ENCODE results near the gene BPIFB4.

BPIFB4 gene

DNA sequence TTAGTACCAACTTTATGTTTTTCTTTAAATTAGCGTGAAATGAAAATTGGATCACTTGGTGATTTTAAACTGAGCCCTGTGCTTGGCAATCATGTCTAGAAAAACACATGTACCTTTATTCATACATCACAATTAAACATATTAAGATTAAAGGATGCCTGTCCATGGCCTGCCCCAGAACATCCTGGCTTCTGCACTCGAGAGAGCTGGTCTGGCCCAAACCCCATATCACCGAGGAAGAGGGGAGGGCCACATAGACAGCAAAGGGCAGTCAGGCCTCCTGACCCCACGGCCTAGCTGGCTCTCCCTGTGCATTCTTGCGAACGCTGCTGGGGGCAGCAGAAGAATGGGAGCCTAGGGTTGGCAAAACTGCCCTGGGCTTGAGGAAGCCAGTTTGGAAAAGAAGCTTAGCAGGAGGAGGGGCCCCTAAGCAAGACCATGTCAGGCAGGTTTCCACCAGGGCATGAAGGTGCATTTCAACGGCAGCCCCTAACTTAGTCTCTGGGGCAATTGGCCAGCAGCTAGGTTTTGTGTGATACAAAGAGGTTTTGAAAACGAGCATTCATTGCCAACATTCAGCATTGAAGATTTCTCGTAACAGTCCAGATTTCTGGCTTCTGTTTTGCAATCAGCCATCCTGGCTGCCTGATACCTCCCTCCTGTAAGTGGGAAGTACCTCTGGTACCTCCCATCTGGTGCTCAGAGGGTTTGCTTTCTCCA is 17.2 kb upstream of the BPIFB4 start:
- DNase-seq, result no peak

DNA sequence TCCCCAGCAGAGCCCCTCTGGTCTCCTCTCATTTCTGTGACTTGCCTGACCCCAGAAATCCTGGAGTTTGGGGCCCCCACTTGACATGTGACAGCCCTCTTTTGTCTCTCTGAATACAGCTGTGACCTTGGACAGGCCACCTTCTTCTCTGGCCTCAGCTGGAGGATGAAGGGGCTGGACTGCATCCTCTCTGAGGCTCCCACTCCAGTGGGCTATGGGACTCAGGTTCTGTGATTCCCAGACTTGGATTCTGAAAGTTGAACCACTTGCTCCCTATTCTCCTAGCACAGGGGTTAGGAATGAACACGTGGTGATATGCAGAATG is 16.7 kb upstream of the BPIFB4 start:
- no peak for DNase-seq

DNA sequence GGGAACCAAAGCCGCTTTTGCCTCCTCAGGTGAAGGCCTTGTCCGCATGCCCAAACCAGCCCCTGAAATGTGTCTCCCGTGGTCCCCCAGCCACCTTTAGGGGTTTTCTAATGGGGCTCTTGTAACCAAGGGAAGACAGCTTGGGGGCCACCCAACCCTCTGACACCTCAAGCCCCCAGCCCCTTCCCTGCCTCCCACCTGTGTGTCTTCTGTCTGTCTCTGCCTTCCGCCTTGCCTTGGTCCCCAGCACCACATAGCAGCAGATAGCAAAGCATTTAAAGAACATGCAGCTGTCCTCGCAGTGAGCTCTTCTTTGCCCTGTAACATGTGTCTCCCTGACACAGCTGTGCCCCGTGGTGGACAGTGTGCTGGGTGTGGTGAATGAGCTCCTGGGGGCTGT is 16.2 kb upstream of the BPIFB4 start:
- DNase-seq, result no peak

DNA sequence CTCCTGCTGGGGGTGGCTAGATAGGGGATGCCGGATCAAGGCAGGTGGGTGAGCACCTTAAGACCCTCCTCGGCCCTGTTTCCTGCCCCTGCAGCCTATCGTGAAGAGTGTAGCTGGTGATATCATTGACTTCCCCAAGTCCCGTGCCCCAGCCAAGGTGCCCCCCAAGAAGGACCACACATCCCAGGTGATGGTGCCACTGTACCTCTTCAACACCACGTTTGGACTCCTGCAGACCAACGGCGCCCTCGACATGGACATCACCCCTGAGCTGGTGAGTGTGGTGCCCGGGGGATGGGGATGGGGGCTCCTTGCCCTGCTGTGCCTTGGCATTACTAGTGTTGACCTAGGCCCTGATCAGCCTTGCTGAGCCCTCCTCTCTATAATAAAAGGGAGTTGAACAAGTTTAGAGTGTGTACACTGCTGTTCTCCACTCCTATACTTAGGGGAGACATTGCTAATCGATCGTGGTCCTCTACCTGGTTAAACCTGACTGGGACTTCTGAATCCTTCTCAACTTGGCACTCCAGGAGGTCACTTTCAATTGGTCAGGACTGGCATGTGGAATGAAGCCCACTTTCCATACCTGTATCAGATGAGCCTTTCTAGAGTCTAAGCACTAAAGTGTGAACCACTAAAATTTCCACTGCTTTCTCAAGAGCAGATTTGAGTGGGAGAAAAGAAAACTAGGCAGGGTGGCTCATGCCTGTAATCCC is 14.7 kb upstream of the BPIFB4 start:
- DNase-seq, result no peak

DNA sequence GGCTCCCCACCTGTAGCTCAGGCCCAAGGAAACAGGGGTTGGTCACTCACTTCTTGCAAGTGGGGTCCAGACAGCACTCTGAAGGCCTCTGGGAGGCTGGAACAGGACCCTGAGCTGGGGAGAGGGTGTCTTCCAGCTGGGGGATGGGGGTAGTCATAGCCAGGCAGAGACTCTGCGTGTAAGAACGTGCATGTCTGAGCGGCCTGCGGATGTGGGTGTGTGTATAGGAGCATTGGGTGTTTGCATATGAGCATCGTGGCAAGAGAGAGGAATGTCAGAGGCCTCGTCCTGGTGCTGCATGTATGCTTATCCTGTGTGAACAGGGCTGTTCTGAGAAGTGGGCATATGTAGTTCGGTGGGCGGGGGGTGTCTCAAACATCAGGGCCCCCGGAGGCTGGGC is 13.7 kb upstream of the BPIFB4 start:
- DNase-seq, result no peak

DNA sequence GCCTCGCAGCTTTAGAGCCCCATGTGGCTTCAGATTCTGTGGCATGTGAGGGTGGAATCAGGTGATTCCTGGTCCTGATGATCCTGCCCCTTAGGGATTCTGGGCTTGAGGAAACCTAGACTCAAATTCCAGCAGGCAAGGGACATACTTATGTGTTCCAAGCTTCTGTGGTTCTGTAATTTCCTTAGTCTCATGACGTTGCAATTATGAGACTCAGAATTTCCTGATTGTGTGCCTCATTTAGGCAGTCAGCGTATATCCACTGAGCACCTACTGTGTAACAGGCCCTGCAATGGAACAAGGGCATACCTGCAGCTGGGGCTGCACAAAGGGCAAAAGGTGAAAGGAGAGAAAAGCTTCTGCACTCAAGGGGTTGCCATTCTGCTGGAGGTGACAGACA is 11.6 kb upstream of the BPIFB4 start:
- DNase-seq, result no peak

DNA sequence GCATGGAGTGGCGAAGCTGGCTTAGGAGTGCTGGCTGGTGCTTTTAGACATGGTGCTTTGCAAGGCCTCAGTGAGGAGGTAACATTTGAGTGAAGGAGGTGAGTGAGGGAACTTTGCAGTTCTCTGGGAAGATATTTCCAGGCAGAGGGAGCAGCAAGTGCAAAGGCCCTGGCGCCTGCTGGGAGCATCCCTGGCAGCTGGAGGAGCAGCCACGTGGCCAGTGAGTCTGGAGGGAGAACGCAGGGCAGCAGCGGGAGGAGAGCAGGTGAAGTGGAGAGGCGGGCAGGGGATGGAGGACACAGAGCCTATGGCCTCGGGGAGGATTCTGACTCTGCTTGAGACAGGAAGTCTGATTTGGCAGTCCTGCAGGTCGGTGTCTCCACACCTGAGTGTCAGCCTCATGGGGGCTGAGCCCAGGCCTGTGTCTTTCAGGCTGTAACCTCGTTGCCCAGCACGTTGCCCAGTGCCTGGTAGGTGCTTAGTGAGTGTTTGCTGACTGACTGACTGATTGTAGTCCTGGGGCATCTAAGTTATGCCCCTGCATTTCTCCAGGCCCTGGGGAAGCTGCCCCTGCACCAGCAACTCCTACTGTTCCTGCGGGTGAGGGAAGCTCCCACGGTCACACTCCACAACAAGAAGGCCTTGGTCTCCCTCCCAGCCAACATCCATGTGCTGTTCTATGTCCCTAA is 11.0 kb upstream of the BPIFB4 start:
- DNase-seq, result no peak

DNA sequence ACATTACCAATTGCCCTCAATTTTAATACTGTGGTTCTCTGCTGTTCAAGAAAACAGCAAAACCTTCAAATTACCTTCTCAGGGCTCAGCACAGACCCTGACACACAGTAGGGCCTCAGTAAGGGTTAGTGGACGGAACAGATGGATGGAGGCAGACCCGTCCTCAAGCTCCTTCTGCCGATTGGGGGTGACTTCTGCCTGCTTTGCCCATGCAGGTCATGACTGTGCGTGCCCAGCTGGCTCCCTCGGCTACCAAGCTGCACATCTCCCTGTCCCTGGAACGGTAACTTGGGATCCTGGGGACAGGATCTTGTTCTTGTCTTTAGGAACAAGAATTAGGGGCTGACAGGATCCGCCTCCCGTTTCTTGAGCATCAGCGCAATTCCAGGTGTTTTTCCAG is 9.8 kb upstream of the BPIFB4 start:
- no peak for DNase-seq

DNA sequence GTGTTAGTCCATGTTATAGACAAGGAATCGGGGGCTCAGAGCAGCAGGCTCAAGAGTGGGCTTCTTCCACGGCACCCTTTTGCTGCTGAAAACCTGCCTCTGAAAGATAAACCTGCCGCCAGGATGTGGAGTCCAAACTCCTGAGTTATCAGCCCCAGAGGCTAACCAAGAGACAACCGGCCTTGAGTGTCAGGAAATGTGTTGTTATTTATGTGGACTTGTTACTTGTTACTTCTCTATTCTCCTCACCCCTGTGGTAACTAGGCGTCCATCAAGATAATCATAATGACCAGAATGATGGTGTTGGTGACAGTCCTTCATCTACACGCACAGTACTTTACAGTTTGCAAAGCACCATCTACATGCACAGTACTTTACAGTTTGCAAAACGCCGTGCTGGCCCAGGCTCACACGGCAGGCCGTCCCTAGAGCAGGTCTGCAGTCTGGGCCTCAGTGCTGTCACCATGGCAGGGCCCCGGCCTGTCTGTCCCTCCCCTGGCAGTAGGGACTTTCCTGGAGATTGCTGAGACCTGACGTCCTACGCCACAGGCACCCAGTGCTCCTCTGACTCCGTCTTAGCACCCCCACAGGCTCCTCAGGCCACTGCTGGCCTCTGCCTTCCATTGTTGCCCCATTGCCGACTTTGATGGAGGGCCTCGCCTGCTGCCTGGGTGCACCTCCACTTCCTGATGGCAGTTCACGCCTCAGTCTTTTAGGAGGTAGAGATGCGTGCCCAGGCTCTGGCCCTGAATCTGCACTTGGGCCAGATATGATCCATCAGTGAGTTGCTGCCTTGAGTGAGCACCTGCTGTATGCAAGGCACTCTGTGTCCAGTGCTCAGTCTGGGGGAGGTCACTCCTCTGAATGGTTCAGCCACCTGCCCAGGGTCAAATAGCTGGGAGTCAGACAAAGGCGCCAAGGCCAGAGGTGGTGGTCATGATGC is 9.1 kb upstream of the BPIFB4 start:
- no peak for DNase-seq

DNA sequence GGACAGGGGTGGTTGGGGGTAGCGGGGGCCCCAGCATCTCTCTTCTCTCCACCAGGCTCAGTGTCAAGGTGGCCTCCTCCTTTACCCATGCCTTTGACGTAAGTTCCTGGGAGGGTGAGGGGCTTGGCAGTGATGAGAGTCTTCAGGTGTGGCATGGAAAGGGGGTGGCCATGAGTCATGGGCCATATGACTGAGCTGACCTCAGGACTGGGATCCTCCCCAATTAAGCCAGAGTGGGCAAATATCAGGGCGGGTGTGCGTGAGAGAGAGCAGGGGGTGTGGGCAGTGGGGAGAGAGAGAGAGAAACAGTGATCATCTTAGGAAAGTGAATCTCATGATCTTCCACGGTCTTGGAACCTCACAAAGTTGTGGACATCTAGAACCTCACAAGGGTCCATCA is 8.2 kb upstream of the BPIFB4 start:
- DNase-seq, result no peak

DNA sequence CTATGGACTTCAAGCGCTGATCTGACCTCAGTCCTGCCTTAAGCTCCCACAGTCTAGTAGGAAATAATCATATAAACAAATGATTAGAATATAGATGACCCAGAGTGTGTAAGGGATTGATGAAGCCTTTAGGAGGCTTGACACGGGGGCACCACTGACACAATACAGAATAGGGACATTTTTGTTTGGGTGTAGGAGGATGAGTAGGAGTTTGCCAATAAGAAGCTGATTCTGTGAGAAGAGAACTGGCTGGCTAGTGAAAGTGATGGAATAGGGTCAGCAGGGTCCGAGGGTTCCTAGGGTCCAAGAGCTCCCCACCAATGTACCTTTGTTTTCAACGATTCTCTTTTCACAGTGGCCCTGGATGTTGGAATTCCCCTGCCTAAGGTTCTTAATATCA is 7.1 kb upstream of the BPIFB4 start:
- DNase-seq, result no peak

DNA sequence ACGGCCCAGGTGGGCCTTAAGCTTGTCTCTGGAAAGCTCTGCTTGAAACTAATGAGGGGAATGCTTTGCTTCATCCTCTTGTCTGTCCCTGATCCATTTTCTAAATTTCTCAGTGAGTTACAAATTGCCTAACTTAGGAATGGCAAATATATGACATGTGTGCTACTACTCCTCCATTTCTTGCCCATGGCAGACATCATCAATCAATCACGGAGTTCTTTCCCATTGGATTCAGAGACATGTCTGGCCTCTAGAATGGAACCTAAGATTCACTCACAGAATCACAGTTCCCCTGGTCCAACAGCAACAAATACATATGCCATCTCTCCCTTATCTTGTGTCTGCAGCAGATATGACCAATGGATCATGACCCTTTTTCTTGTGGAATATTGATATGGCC is 6.6 kb upstream of the BPIFB4 start:
- DNase-seq, result no peak

DNA sequence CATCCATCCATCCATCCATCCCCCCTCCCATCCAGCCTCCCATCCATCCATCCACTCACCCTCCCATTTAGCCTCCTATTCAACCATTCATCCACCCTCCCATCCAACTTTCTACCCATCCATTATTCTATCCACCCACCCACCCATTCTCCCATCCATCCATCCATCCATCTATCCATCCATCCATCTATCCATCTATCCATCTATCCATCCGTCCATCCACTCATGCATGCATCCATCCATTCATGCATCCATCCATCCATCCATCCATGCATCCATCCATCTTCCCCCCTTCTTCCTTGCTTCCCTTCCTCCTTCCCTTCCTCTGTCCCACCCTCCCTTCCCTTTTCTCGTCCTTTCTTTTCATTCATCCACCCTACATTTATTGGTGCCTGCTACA is 4.8 kb upstream of the BPIFB4 start:
- DNase-seq, result no peak

DNA sequence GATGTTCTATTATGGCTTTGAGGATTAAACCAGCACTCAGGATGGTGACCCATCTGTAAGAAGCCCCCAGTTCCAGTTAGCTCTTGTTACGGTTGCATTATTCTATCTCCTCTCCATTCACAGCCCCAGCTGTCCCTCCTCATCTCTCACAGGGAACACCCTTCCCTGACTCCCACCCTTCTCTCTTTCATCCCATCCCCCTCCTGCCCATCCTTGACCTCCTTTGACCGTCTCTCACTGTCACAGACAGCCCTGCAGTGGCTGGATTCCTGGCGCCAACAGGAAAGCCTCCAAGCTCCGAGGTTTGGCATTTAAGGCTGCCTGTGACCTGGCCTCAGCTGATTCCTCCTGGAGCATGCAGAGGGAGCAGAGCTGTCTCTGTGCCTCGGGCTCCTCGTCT is 4.2 kb upstream of the BPIFB4 start:
- DNase-seq, result no peak

DNA sequence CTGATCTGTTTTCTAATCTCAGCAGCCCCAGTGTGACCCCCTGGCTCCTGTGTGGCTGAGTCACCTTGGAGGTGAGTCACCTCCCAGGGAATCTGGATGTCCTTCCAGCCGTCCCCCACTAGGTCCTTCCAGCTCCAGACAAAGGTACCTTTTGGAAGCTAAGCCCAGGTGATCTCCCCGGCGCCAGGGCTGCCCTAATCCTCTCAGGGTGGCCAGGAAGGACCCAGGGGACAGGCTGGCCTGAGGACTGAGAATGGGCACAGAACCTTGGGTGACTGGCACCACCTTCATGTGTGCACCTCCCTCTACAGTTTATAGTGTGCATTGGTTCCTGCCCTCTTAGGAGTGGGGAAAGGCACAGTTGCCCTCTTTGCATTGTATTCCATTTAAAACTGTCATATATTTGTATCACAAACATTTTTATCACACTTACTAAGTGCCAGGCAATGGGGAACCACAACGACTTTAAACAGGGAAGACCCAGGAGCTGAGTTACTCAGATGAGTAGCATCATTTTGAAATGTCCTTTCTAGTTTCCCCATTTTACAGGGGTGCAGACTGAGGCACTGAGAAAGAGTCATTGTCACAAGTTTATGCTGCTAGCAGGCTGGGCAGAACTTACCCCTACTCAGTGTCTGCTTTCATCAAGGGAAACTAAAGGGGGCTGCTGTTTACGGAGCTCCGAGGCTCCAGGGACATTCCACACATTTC is 2.6 kb upstream of the BPIFB4 start:
- peak in 1 of 5 donors; percentile 8 for DNase-seq

DNA sequence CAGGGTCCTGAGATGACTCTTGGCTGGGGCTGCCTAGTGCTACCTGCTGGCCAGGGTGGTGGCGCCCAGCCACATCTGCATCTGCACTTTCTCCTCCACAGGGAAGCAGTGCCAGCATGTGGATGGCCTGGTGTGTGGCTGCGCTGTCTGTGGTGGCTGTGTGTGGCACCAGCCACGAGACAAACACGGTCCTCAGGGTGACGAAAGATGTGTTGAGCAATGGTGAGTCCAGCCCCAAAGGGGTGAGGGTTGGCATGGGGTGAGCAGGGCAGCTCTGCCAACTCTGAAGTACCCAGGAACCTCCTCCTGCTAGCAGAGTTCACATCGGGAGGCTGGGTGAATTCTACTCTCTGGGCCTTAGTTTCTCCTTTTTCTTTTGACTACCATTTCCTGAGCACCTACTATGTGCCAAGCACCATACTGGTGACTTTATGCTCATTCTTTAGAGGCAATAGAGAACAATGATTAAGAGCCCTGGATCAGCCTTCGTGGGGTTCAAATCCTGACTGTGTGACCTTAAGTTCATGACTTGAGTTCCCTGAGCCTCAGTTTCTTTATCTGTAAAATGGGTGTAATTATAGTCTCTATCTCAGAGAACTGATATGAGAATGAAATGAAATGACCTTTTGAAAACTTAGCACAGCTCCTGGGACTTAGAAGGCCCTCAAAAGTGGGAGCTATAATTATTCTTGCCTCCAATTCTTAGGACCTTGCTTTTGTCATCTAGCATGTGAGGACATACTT is 2.1 kb downstream of the BPIFB4 start:
- DNase-seq, result no peak

DNA sequence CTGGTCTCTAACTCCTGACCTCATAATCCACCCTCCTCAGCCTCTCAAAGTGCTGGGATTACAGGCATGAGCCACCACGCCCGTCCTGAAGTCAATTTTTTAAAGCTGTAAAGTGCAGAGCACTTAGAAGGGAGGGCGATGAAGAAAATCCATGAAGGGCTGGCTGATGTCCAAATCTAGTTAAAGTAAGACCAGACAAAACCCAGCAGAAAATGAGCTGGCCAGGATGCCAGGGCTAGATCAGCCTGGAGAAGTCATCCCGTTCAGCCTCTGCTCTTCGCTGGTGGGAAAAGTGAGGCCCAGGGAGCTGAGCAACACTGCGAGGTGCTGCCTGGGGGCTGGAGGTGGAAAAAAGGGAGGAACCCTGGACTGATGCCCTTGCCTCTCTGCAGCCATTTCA is 3.1 kb downstream of the BPIFB4 start:
- no peak for DNase-seq

DNA sequence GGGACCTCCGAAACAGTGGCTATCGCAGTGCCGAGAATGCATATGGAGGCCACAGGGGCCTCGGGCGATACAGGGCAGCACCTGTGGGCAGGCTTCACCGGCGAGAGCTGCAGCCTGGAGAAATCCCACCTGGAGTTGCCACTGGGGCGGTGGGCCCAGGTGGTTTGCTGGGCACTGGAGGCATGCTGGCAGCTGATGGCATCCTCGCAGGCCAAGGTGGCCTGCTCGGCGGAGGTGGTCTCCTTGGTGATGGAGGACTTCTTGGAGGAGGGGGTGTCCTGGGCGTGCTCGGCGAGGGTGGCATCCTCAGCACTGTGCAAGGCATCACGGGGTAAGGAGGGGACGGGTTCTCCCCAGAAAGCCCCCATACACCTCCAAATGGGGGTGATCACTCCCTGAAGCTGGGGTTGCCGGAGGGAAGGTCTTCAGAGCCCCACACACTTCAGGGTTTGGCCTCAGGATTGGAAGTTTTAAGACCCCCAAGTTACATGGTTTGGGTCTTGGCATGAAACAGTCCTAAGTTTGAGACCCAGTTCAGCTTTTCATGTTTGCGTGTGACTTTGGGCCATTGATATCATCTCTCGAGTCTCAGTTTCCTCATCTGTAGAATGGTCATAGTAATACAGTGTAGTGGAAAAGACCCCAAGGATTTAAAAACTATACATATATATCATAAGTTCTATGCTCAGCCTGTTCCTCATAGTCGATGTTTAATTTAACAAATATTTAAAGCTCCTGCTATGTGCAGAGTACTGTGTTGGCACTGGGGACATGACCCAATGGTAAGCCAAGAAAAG is 4.3 kb downstream of the BPIFB4 start:
- DNase-seq, result no peak

DNA sequence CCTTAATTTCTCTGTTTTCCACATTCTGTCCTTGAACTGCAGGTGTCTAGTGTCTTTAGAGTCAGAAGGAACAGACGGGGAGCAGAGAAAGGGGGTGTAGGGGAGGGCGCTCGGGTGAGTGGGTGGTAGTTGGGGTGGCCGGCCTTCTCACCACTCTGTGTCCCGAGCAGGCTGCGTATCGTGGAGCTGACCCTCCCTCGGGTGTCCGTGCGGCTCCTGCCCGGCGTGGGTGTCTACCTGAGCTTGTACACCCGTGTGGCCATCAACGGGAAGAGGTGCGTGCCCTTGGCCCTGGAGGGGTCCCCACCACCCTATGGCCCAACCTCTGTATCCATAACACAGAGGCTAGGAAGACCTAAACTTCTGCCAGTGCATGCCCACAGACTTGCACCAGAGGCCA is 5.3 kb downstream of the BPIFB4 start:
- DNase-seq, result no peak

DNA sequence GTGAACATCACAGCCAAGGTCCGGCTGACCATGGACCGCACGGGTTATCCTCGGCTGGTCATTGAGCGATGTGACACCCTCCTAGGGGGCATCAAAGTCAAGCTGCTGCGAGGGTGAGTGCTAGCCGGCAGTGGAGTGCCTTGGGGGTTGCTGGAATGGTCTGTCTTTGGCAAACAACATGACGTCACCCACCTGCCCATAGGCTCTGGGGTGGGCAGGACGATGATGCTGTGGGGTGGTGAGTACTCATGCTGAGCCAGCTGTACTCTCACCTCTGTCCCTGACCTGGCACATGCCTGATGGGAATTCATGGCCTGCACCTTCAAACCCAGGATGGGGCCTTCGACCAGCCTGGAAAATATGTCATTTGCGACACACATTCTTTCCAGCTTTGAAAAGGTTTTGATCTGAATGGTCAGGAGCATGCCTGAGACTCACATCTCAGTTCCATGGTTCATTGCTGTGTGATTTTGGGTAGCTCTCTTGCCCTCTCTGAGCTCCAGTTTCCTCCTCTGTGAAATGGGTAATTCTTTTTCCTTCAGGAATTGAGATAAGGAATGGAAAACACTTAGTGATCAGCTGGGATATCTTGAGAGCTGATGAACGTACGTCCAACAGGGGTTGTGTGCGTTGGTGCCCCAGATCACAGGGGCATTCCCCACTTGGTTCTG is 6.7 kb downstream of the BPIFB4 start:
- DNase-seq, result no peak
